VCaP (cell line): ENCODE data around the gene PRPS2.

Experiments
- H3K27ac ChIP-seq: fragments of 450-650 bp; 2 replicates; pipeline ENCODE4 v1.5.1; 2017
- TF ChIP-seq, protein P1 (sequence below): fragments of 450-650 bp; conservative IDR thresholded peaks from 2 replicates; pipeline ENCODE4 v1.5.1; 2017; ENCODE audit warnings: mild to moderate bottlenecking, moderate library complexity

The PRPS2 gene

DNA sequence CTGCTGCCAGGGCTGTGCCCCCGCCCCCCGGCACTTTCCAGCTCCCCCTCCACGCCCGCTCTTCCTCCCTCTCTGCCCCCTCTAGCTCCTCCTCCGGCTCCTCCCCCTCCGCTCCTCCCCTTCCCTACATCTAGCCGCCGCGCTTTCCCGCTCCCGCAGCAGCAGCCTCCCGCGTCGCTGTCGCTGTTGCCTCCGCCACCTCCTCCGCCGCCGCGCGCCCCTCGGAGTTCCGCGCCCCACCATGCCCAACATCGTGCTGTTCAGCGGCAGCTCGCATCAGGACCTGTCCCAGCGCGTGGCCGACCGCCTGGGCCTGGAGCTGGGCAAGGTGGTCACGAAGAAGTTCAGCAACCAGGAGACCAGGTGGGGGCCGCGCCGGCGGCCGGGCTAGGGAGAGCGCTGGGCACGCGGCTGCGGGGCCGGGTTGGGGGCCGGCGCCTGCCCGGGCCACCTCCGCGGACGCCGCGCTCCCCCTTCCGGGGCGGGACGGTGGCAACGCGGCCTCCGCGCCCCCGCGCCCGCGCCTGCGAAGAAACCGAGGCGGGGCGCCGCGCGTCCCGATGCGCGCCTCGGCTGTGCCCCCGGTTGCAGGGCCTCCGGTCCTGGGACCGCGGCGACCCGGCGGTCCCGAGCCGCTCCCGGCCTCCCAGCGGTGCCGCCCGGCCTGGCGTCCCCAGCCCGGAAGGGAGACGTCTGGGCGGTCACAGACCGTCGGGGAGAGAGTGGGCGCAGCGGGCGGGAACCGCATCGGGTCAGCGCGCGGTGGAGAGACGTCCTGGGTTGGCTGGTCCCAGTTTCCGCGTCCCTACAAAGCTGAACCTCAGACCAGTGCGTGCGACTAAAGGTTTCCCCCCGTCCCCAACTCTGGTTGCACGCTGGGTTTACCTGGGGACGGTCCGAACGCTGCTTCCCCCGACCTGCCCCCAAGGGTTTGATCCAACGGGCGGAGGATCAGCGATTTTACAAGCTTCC, at the start of gene PRPS2:
PRPS2 (plus strand) TSS at position 156 of the 972 bp plus-strand sequence; CDS start at position 242, 86 bp downstream.
- TF ChIP-seq, protein P1, sequence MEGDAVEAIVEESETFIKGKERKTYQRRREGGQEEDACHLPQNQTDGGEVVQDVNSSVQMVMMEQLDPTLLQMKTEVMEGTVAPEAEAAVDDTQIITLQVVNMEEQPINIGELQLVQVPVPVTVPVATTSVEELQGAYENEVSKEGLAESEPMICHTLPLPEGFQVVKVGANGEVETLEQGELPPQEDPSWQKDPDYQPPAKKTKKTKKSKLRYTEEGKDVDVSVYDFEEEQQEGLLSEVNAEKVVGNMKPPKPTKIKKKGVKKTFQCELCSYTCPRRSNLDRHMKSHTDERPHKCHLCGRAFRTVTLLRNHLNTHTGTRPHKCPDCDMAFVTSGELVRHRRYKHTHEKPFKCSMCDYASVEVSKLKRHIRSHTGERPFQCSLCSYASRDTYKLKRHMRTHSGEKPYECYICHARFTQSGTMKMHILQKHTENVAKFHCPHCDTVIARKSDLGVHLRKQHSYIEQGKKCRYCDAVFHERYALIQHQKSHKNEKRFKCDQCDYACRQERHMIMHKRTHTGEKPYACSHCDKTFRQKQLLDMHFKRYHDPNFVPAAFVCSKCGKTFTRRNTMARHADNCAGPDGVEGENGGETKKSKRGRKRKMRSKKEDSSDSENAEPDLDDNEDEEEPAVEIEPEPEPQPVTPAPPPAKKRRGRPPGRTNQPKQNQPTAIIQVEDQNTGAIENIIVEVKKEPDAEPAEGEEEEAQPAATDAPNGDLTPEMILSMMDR = no peak
- peak within 1 kb of the TSS; percentile 34; the same call in 1 of the 2 replicates for H3K27ac ChIP-seq

DNA sequence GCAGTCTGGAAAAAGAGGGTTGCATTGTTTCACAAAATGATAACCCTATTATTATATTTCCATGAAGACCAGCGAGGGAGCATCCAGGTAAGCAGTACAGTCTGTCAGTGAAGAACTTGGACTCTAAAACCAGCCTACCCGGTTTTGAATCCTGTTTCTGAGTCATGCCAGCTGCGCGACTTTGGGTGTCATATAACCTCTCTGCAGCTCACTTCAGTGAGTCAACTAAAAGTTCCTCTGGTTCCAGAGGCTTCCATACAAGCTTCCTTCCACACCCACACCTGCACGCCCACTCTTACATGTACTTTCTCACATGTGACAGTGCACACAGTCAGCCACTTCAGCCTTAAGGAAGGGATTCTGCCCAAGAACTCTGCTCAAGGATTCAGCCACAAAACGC, 49.8 kb upstream of the PRPS2 start:
- TF ChIP-seq, protein P1 = no peak
- peak overlapping the region; percentile 34; the same call in 1 of the 2 replicates for H3K27ac ChIP-seq

DNA sequence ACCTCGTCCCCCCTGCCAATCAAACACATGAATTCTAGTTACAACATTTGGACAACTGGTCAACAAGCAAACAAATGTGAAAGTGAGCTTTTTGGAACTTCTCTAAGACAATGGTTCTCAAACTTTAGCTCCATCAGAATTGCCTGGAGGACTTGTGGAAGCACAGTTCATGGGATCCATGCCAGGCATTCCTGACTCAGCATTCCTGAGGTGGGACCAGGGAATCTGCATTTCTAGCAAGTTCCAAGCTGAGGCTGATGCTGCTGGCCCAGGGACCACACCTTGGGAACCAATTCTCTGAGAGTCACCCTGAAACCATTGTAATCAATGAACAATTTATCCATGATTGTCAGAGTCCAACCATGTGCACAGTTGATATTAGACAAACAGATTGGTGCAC, 43.8 kb upstream of the PRPS2 start:
- TF ChIP-seq, protein P1 = no peak
- no peak overlapping the region for H3K27ac ChIP-seq

DNA sequence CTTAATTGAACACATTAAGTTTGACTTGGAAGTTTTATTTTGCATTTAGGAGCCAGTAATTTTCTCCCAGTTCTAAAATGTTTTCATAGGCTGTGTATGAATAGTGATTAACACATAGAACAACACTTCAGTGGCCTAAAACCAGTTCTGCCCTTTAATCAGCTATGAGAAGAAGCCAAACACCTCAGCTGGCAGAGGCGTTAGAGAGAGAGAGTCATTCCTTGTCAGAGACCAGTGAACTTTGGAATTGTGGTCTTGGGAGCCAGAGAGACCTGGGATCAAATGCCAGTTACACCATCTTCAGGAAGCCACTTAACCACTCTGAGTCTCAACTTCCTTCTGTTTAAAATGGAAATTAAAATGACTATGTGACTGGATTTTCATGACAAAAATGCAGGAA, 39.3 kb upstream of the PRPS2 start:
- TF ChIP-seq, protein P1 = no peak
- H3K27ac ChIP-seq = no peak overlapping the region

DNA sequence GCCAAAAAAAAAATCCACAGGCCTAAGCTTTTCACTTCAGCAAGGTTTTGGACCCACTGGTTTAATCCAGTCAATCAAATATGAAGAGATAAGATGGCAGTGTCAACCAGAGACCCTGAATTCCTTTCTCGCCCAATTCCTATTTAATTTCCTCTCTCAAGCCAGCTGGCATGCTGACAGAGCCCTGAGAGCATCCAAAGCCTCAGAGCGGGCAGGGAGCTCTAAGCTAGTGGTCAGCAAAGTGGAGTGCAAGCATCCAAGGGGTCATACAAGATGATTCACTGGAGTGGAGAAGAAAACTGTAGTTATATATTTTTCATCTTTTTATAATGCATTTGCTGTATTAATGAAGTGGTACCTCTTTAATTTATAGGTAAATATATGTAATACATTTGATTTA, 37.8 kb upstream of the PRPS2 start:
- TF ChIP-seq, protein P1 = no peak

DNA sequence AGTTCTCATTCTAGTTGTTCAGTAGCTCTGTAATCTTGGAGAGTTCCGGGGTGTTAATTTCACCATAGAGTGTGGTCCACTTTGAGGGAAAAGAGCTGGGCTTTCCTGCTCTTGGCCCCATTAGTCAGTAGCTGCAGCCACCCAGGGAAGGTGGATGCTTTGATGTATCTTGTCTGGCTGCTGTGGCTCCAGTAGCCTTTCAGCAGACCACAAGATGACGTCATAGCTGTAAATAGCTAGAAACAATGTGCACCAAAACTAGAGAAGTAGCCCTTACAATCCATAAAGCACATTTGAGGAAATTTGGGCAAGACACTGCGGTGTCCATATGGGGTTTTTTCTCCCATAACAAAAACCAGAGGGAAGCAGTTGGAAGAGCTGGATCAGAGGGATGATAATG, 32.9 kb upstream of the PRPS2 start:
- TF ChIP-seq, protein P1 = no peak

More for the DNA sequence above, 37.8 kb upstream of the PRPS2 start:
- H3K27ac ChIP-seq = no peak overlapping the region

DNA sequence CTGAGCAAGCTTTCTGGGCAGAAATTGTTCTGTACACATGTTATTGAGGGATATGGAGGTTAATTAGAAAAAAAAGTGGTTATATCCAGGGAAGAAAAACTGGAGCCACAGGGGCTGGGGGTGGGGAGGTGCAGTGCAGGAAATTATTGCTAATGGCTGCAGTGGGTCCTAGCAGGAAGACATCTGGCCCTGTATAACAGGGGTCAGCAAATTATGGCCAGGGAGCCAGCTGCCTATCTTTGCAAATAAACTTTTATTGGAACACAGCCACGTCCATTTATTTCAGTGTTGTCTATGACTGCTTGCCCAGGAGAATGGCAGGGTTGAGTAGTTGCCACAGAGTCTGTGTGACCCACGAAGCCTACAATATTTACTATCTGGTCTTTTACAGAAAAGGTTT, 23.4 kb upstream of the PRPS2 start:
- TF ChIP-seq, protein P1 = no peak
- H3K27ac ChIP-seq = no peak overlapping the region

More for the DNA sequence above, 32.9 kb upstream of the PRPS2 start:
- no peak overlapping the region for H3K27ac ChIP-seq
